Measurements from ENCODE around the gene ADAMTS18. TPM values are rescaled to one million over a fixed set of nuclear protein-coding genes. Genes with fewer than 3 reads are reported as not detected.
"Not testable (repeated sequence)": the region's sequence is repeated elsewhere in the genome, so short reads cannot be mapped to it uniquely, and the experiment has no call there.

ADAMTS18 gene
- total RNA-seq, 1 experiment from 2014 or later = not detected

- Histone ChIP-seq H3K79me2 (ENCODE audit: low read length) (no peaks in the 10 kb centered on the region), H3F3A (ENCODE audit: low read length, unreplicated experiment) (no peaks in the 10 kb centered on the region), H3K4me1 (ENCODE audit: insufficient read depth, low read length) (no peaks in the 10 kb centered on the region), H3K4me3 (ENCODE audit: low read length) (no peak overlapping the region), H3K27ac (ENCODE audit: low read length) (no peak overlapping the region), H3K9ac (ENCODE audit: low read length) (no peak overlapping the region), H3K27me3 (ENCODE audit: low read length) (no peaks in the 10 kb centered on the region), H4K20me1 (ENCODE audit: low read length) (no peaks in the 10 kb centered on the region), H3K9me3 (ENCODE audit: low read length) (no peaks in the 10 kb centered on the region), H3K36me3 (ENCODE audit: low read depth, low read length) (no peaks in the 10 kb centered on the region), H3K4me2 (ENCODE audit: low read length) (no peak overlapping the region), H3K9me2 (replicated peaks; ENCODE audit: low read length) (no peaks in the 10 kb centered on the region), H2AFZ (ENCODE audit: low read length) (no peak overlapping the region)
- intact Hi-C loops (cut with micrococcal nuclease) = no loop called here
- DNase-seq (no peak), ATAC-seq (no peak)
- no TSS peak for BruUV-seq (replicated peaks)
- POLR2A ChIA-PET (ENCODE audit: unreplicated experiment) = no interaction called here
- CTCF ChIA-PET = no interaction called here
- TF ChIP-seq EZH2 (IDR thresholded peaks at IDR 0.05; ENCODE audit: low read length, unreplicated experiment) (no peak), EZH2phosphoT487 (IDR thresholded peaks at IDR 0.05; ENCODE audit: borderline replicate concordance, low read length) (no peak)
These were observed 157.3 kb downstream of the ADAMTS18 start for GRCh38 chr16:77277571-77277970.

- no peak for TF ChIP-seq CTCF (conservative IDR thresholded peaks at IDR 0.05; ENCODE audit: low read depth, low read length)
- no peak for TF ChIP-seq EZH2phosphoT487 (IDR thresholded peaks at IDR 0.05; ENCODE audit: borderline replicate concordance, low read length)
- TF ChIP-seq EZH2 (IDR thresholded peaks at IDR 0.05; ENCODE audit: low read length, unreplicated experiment) = no peak
- no peaks in the 10 kb centered on the region for H3K4me1 ChIP-seq (ENCODE audit: insufficient read depth, low read length)
- no peak overlapping the region for H3K9ac ChIP-seq (ENCODE audit: low read length)
- no peak overlapping the region for H3K4me2 ChIP-seq (ENCODE audit: low read length)
- no peaks in the 10 kb centered on the region for H3K36me3 ChIP-seq (ENCODE audit: low read depth, low read length)
- H3K27me3 ChIP-seq (ENCODE audit: low read length) = no peaks in the 10 kb centered on the region
- intact Hi-C loops (cut with micrococcal nuclease) = no loop called here
- no peak overlapping the region for H3K27ac ChIP-seq (ENCODE audit: low read length)
- no peak for DNase-seq
- H3K4me3 ChIP-seq (ENCODE audit: low read length) = no peak overlapping the region
- no peaks in the 10 kb centered on the region for H3K79me2 ChIP-seq (ENCODE audit: low read length)
- no peaks in the 10 kb centered on the region for H4K20me1 ChIP-seq (ENCODE audit: low read length)
- no TSS peak for BruUV-seq (replicated peaks)
- no peaks in the 10 kb centered on the region for H3K9me3 ChIP-seq (ENCODE audit: low read length)
- POLR2A ChIA-PET (ENCODE audit: unreplicated experiment) = no interaction called here
- H3F3A ChIP-seq (ENCODE audit: low read length, unreplicated experiment) = no peaks in the 10 kb centered on the region
- CTCF ChIA-PET = no interaction called here
- no peak for ATAC-seq
- no peaks in the 10 kb centered on the region for H3K9me2 ChIP-seq (replicated peaks; ENCODE audit: low read length)
- no peak overlapping the region for H2AFZ ChIP-seq (ENCODE audit: low read length)
These were observed 157.7 kb downstream of the ADAMTS18 start for GRCh38 chr16:77277141-77277540.

GRCh38 chr16:77276661-77277060 is 158.2 kb downstream of the ADAMTS18 start:
- H4K20me1 ChIP-seq (ENCODE audit: low read length) = no peaks in the 10 kb centered on the region
- H3K27ac ChIP-seq (ENCODE audit: low read length) = no peak overlapping the region
- DNase-seq = no peak
- ChIA-PET CTCF (no interaction called here), POLR2A (ENCODE audit: unreplicated experiment) (no interaction called here)
- H3K4me3 ChIP-seq (ENCODE audit: low read length) = no peak overlapping the region
- intact Hi-C loops (cut with micrococcal nuclease) = no loop called here
- H3K36me3 ChIP-seq (ENCODE audit: low read depth, low read length) = no peaks in the 10 kb centered on the region
- H3F3A ChIP-seq (ENCODE audit: low read length, unreplicated experiment) = no peaks in the 10 kb centered on the region
- no peaks in the 10 kb centered on the region for H3K27me3 ChIP-seq (ENCODE audit: low read length)
- no peak for TF ChIP-seq EZH2 (IDR thresholded peaks at IDR 0.05; ENCODE audit: low read length, unreplicated experiment)
- TF ChIP-seq EZH2phosphoT487 (IDR thresholded peaks at IDR 0.05; ENCODE audit: borderline replicate concordance, low read length) = no peak
- TF ChIP-seq CTCF (conservative IDR thresholded peaks at IDR 0.05; ENCODE audit: low read depth, low read length) = no peak
- no peak overlapping the region for H2AFZ ChIP-seq (ENCODE audit: low read length)
- no peaks in the 10 kb centered on the region for H3K9me3 ChIP-seq (ENCODE audit: low read length)
- H3K4me1 ChIP-seq (ENCODE audit: insufficient read depth, low read length) = no peaks in the 10 kb centered on the region
- H3K4me2 ChIP-seq (ENCODE audit: low read length) = no peak overlapping the region
- BruUV-seq (replicated peaks) = no TSS peak
- no peaks in the 10 kb centered on the region for H3K9me2 ChIP-seq (replicated peaks; ENCODE audit: low read length)
- no peak overlapping the region for H3K9ac ChIP-seq (ENCODE audit: low read length)
- no peak for ATAC-seq
- no peaks in the 10 kb centered on the region for H3K79me2 ChIP-seq (ENCODE audit: low read length)

GRCh38 chr16:77275303-77275702 is 159.5 kb downstream of the ADAMTS18 start:
- CTCF ChIA-PET; POLR2A ChIA-PET (ENCODE audit: unreplicated experiment): not testable (repeated sequence)

More at GRCh38 chr16:77275303-77275702, 159.5 kb downstream of the ADAMTS18 start:
- H4K20me1 ChIP-seq (ENCODE audit: low read length); H3K9ac ChIP-seq (ENCODE audit: low read length); H3K9me3 ChIP-seq (ENCODE audit: low read length); H3K27me3 ChIP-seq (ENCODE audit: low read length); BruUV-seq (replicated peaks); DNase-seq; H3K4me3 ChIP-seq (ENCODE audit: low read length); H3K36me3 ChIP-seq (ENCODE audit: low read depth, low read length); H3K4me2 ChIP-seq (ENCODE audit: low read length); H3K79me2 ChIP-seq (ENCODE audit: low read length); H3F3A ChIP-seq (ENCODE audit: low read length, unreplicated experiment); ATAC-seq; H3K27ac ChIP-seq (ENCODE audit: low read length); H2AFZ ChIP-seq (ENCODE audit: low read length); H3K9me2 ChIP-seq (replicated peaks; ENCODE audit: low read length); intact Hi-C loops (cut with micrococcal nuclease); H3K4me1 ChIP-seq (ENCODE audit: insufficient read depth, low read length): not testable (repeated sequence)
